T-cell (primary cell): Measurements from ENCODE around the gene FARSA. TPM values are rescaled to one million over a fixed set of nuclear protein-coding genes. Genes with fewer than 3 reads are reported as not detected.

Experiments used
- ATAC-seq, 4 experiments: fragments of 200-7000 bp in 3 of 4; fragments of 150-1000 bp in 1 of 4; cut with Tn5 transposase; replicated peaks in 1 of 4; 1 replicate in 3 of 4; 2 replicates in 1 of 4; pipeline ENCODE4 v1.10.0; 2021; ENCODE audit warnings: moderate library complexity in 3 of 4, mild to moderate bottlenecking in 2 of 4, moderate number of reproducible peaks in 1 of 4
- CTCF ChIA-PET, 2 donors: fragments of 300-600 bp; sonication (Branson Sonifier 250); formaldehyde crosslinking; loops; one replicate each; lab custom pipeline; 2022; ENCODE audit warnings: antibody characterized with exemption in 2 of 2; lab: Charles Lee
- POLR2A ChIA-PET, 2 donors: fragments of 300-600 bp; sonication (Branson Sonifier 250); formaldehyde crosslinking; loops; one replicate each; lab custom pipeline; 2022; ENCODE audit warnings: antibody characterized with exemption in 2 of 2; lab: Charles Lee
- DNase-seq, 35 experiments: peaks; one replicate each; pipeline versions ENCODE4 v3.0.0 to v3.0.0-alpha.2; 2013 to 2023
- H3K27ac ChIP-seq: one replicate; pipeline ENCODE4 v1.5.1; 2013; ENCODE audit warnings: low read length
- H3K27me3 ChIP-seq, 2 experiments: replicated peaks in 1 of 2; 1 replicate in 1 of 2; 2 replicates in 1 of 2; pipeline versions ENCODE4 v1.6.1 to v1.7.0; 2013; ENCODE audit warnings: low read length in 1 of 2, mixed read lengths in 1 of 2; ENCODE audit not compliant: control insufficient read depth in 2 of 2, insufficient read depth in 2 of 2; ENCODE audit errors: extremely low read depth in 1 of 2
- H3K36me3 ChIP-seq, 2 donors: 1 replicate in 1 of 2; 2 replicates in 1 of 2; pipeline versions ENCODE4 v1.6.1 to v1.7.0; 2013; ENCODE audit warnings: low read length in 1 of 2; ENCODE audit not compliant: control insufficient read depth in 2 of 2, insufficient read depth in 1 of 2; ENCODE audit errors: extremely low read depth in 1 of 2
- H3K4me1 ChIP-seq, 2 experiments: 1 replicate in 1 of 2; 2 replicates in 1 of 2; pipeline versions ENCODE4 v1.6.1 to v1.7.0; 2013; ENCODE audit warnings: low read length in 2 of 2, mixed read lengths in 1 of 2; ENCODE audit not compliant: insufficient read depth in 2 of 2, control insufficient read depth in 1 of 2; ENCODE audit errors: extremely low read depth in 1 of 2
- H3K4me3 ChIP-seq, 2 donors: 1 replicate in 1 of 2; 2 replicates in 1 of 2; pipeline versions ENCODE4 v1.5.1 to v1.7.0; 2013; ENCODE audit warnings: mild to moderate bottlenecking in 2 of 2, low read length in 1 of 2, moderate library complexity in 1 of 2; ENCODE audit not compliant: control insufficient read depth in 1 of 2; ENCODE audit errors: extremely low read depth in 1 of 2
- H3K9me3 ChIP-seq: 2 replicates; pipeline ENCODE4 v1.7.0; 2013
- H3K27ac Mint-ChIP-seq, 2 donors: one replicate each; pipeline ENCODE4 v1.8.0; 2020 to 2021; ENCODE audit warnings: mild to moderate bottlenecking in 2 of 2, mixed read lengths in 2 of 2
- H3K27me3 Mint-ChIP-seq, 2 donors: one replicate each; pipeline ENCODE4 v1.8.0; 2021 to 2022; ENCODE audit warnings: mixed read lengths in 2 of 2
- H3K36me3 Mint-ChIP-seq: one replicate; pipeline ENCODE4 v1.8.0; 2021; ENCODE audit warnings: mixed read lengths
- H3K4me1 Mint-ChIP-seq, 3 donors: one replicate each; pipeline ENCODE4 v1.8.0; 2020 to 2022; ENCODE audit warnings: mixed read lengths in 3 of 3, mild to moderate bottlenecking in 1 of 3
- H3K4me3 Mint-ChIP-seq, 3 donors: one replicate each; pipeline ENCODE4 v1.8.0; 2020 to 2022; ENCODE audit warnings: mild to moderate bottlenecking in 3 of 3, mixed read lengths in 3 of 3, moderate library complexity in 3 of 3
- H3K9me3 Mint-ChIP-seq, 3 donors: one replicate each; pipeline ENCODE4 v1.8.0; 2020 to 2022; ENCODE audit warnings: mixed read lengths in 3 of 3
- WGBS: methylation state at CpG from one replicate; pipeline ENCODE4 v1.1.5; 2013; ENCODE audit warnings: missing lambda C conversion rate; ENCODE audit not compliant: insufficient coverage; 5-methylcytosine and 5-hydroxymethylcytosine counted together
- total RNA-seq, 35 experiments: library from RNA in 6 of 35; stranded (reverse) in 6 of 35; fragments of 120-200 nt in 1 of 35; gene quantifications; one replicate each; pipeline versions ENCODE4 v1.2.1 to v1.2.4 and lab custom pipeline; 2013 to 2026

The FARSA gene
- total RNA-seq, 5 donors from 2014 or later (not counting 1 experiment from before 2014, with no cell fraction given): 28.3 to 86.2 (median 73.4) TPM

GRCh38 chr19:12939975-12940423 is 6.5 kb upstream of the FARSA start:
- Histone ChIP-seq H3K27me3 (no peaks in the 10 kb centered on the region), H3K36me3 (peaks cover 11 to 56% of the 10 kb centered on the region in 2 donors), H3K9me3 (no peaks in the 10 kb centered on the region), H3K4me1 (peaks cover 27 to 78% of the 10 kb centered on the region in 2 experiments), H3K4me3 (peak overlapping the region; percentile 82 to 94), H3K27ac (peak overlapping the region; percentile 21)
- Mint-ChIP-seq H3K4me3 (peak overlapping the region; percentile 98 to 99 (median 99)), H3K9me3 (no peaks in the 10 kb centered on the region), H3K27me3 (no peaks in the 10 kb centered on the region), H3K4me1 (peaks cover 64 to 65% (median 65%) of the 10 kb centered on the region in 3 donors), H3K27ac (peak overlapping the region; percentile 92 to 95), H3K36me3 (peaks cover 38% of the 10 kb centered on the region)
- CTCF ChIA-PET: no interaction called here
- ATAC-seq (no peak), DNase-seq (no peak)
- 50% methylated on average over 3 of the region's 10 CpGs for WGBS
- POLR2A ChIA-PET: no interaction called here

- POLR2A ChIA-PET: no interaction called here
- ATAC-seq (peak; percentile 15 to 25 (median 18)), DNase-seq (peak in 20 of 35 experiments; percentile 8 to 61 (median 26))
- Histone ChIP-seq H3K27ac (peak overlapping the region; percentile 30), H3K4me1 (peaks cover 27 to 72% of the 10 kb centered on the region in 2 experiments), H3K4me3 (peak overlapping the region; percentile 82 to 94), H3K36me3 (peaks cover 11 to 46% of the 10 kb centered on the region in 2 donors), H3K27me3 (no peaks in the 10 kb centered on the region), H3K9me3 (no peaks in the 10 kb centered on the region)
- no peaks in the 10 kb centered on the region for H3K27me3 Mint-ChIP-seq
- H3K27ac Mint-ChIP-seq: peak overlapping the region; percentile 92 to 95
- H3K4me3 Mint-ChIP-seq: peak overlapping the region; percentile 98 to 99 (median 99)
- H3K36me3 Mint-ChIP-seq: peaks cover 36% of the 10 kb centered on the region
- CTCF ChIA-PET: no interaction called here
- peaks cover 57 to 62% (median 60%) of the 10 kb centered on the region in 3 donors for H3K4me1 Mint-ChIP-seq
- under 1% methylated on average over 37 of the region's 54 CpGs for WGBS
- H3K9me3 Mint-ChIP-seq: no peaks in the 10 kb centered on the region
Measured at GRCh38 chr19:12938779-12939601, 5.5 kb upstream of the FARSA start.

- H3K27ac ChIP-seq: peak within 1 kb of the TSS; percentile 30
- H3K4me1 Mint-ChIP-seq: peaks cover 57 to 63% (median 61%) of the 10 kb centered on the region in 3 donors
- H3K27me3 ChIP-seq: no peaks in the 10 kb centered on the region
- no peaks in the 10 kb centered on the region for H3K27me3 Mint-ChIP-seq
- H3K27ac Mint-ChIP-seq: peak within 1 kb of the TSS; percentile 92 to 95
- ChIA-PET CTCF (interaction anchor here in 1 of 2 donors (0.6 to 1.1 kb wide), 3 partner anchors 10 to 53 kb away, joined by 3 to 9 read pairs (median 5); partner anchors contain the start of gene GCDH), POLR2A (interaction anchor here in 1 of 2 donors (0.6 kb wide), 1 partner anchor 1537 kb away, joined by 6 read pairs; no protein-coding TSS in a partner anchor)
- peak within 1 kb of the TSS; percentile 98 to 99 (median 99) for H3K4me3 Mint-ChIP-seq
- H3K9me3 Mint-ChIP-seq: no peaks in the 10 kb centered on the region
- under 1% methylated on average over 62 of the region's 63 CpGs for WGBS
- peak; percentile 96 to 100 (median 98) for DNase-seq
- peak; percentile 88 to 91 (median 90) for ATAC-seq
- peak within 1 kb of the TSS; percentile 82 to 94 for H3K4me3 ChIP-seq
- H3K36me3 Mint-ChIP-seq: peaks cover 30% of the 10 kb centered on the region
- H3K9me3 ChIP-seq: no peaks in the 10 kb centered on the region
- H3K4me1 ChIP-seq: peaks cover 27 to 70% of the 10 kb centered on the region in 2 experiments
- peaks cover 11 to 38% of the 10 kb centered on the region in 2 donors for H3K36me3 ChIP-seq
Measured at GRCh38 chr19:12937927-12938778, 4.6 kb upstream of the FARSA start, which contains the start of gene CALR. Gene CALR, plus strand, starts transcription at chr19:12938609. Its CDS starts 71 bp downstream, at chr19:12938680.

GRCh38 chr19:12937093-12937926 is 3.8 kb upstream of the FARSA start:
- Mint-ChIP-seq H3K27me3 (no peaks in the 10 kb centered on the region), H3K27ac (peak overlapping the region; percentile 92 to 95), H3K4me3 (peak overlapping the region; percentile 98 to 99 (median 99)), H3K9me3 (no peaks in the 10 kb centered on the region), H3K36me3 (peaks cover 25% of the 10 kb centered on the region), H3K4me1 (peaks cover 63 to 68% (median 65%) of the 10 kb centered on the region in 3 donors)
- Histone ChIP-seq H3K27ac (no peak overlapping the region), H3K9me3 (no peaks in the 10 kb centered on the region), H3K36me3 (peaks cover 11 to 30% of the 10 kb centered on the region in 2 donors), H3K4me1 (peaks cover 33 to 71% of the 10 kb centered on the region in 2 experiments), H3K4me3 (peak overlapping the region; percentile 82 to 94), H3K27me3 (no peaks in the 10 kb centered on the region)
- no peak for DNase-seq
- POLR2A ChIA-PET: no interaction called here
- no peak for ATAC-seq
- CTCF ChIA-PET: interaction anchor here in 1 of 2 donors (0.6 to 1.1 kb wide), 3 partner anchors 9 to 52 kb away, joined by 3 to 9 read pairs (median 5); partner anchors contain the start of gene GCDH
- 36% methylated on average over 12 of the region's 23 CpGs for WGBS

- peaks cover 33 to 69% of the 10 kb centered on the region in 2 experiments for H3K4me1 ChIP-seq
- 70% methylated on average over 2 of the region's 7 CpGs for WGBS
Measured at GRCh38 chr19:12936582-12936981, 3.1 kb upstream of the FARSA start.

More at GRCh38 chr19:12936582-12936981, 3.1 kb upstream of the FARSA start:
- Histone ChIP-seq H3K27ac (no peak overlapping the region), H3K4me3 (no peak overlapping the region), H3K36me3 (peaks cover 7 to 23% of the 10 kb centered on the region in 2 donors), H3K27me3 (no peaks in the 10 kb centered on the region), H3K9me3 (no peaks in the 10 kb centered on the region)
- peaks cover 65% of the 10 kb centered on the region in 3 donors for H3K4me1 Mint-ChIP-seq
- DNase-seq: no peak
- ChIA-PET POLR2A (no interaction called here), CTCF (no interaction called here)
- no peaks in the 10 kb centered on the region for H3K27me3 Mint-ChIP-seq
- peak overlapping the region in 1 of 3 donors; percentile 99 for H3K4me3 Mint-ChIP-seq
- H3K36me3 Mint-ChIP-seq: peaks cover 22% of the 10 kb centered on the region
- H3K27ac Mint-ChIP-seq: peak overlapping the region; percentile 4 to 55
- no peak for ATAC-seq
- no peaks in the 10 kb centered on the region for H3K9me3 Mint-ChIP-seq
